ENCODE measurements around the gene NPAS3.

NPAS3 gene

DNA sequence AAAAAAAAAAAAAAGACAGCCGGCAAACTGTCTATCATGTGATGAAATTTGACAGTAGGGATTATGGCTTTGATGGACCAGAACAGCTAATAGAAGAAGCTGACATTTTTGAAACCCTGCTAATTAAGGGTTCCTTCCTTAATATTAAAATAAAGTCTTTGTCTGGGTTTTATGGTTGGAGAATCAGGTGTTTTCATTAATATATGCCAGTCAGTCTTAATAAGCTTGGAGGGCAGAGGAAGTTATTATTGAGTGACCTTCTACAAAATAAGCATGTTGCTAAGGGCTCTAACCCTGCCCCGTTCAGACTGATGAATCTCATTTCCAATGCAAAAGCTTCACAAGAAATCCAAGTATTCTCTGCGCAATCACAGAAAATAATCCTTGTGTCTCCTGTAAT, 722.4 kb downstream of the NPAS3 start (continued):
- TF ChIP-seq ZNF311 (tag by site-specific recombination; IDR thresholded peaks at IDR 0.05; ENCODE audit: borderline replicate concordance) (no peak), EGR2 (tag by site-specific recombination; IDR thresholded peaks at IDR 0.05; ENCODE audit: low read depth) (no peak)

DNA sequence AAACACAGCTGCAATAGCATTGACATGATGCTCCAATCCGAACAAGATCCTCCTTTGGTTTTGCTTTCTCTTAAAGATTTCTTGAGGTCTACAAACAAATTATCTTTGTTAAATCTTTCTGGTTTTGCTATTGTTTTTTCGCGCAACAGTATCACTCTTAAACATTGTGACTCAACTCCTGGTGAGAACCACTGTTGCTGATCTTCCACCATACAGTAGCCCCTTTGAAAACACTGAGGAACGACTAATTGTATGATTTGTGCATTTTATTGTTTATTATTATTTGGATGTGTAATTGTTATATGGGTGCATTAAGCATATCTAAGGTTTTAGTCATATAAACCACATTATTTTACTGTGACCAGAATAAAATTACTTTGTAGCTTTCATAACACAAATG, 729.4 kb downstream of the NPAS3 start:
- TF ChIP-seq ZNF211 (tag by site-specific recombination; IDR thresholded peaks at IDR 0.05; ENCODE audit: low read depth) (no peak), ZBTB7A (tag by site-specific recombination; IDR thresholded peaks at IDR 0.05; ENCODE audit: low read depth) (no peak), ZBTB20 (tag by site-specific recombination; IDR thresholded peaks at IDR 0.05) (no peak), GLI2 (tag by site-specific recombination; IDR thresholded peaks at IDR 0.05; ENCODE audit: borderline replicate concordance, low read depth) (no peak), ZNF555 (tag by site-specific recombination; conservative IDR thresholded peaks at IDR 0.05) (no peak), ZNF596 (tag by site-specific recombination; IDR thresholded peaks at IDR 0.05) (no peak), ZNF394 (tag by site-specific recombination; IDR thresholded peaks at IDR 0.05; ENCODE audit: borderline replicate concordance) (no peak), ZNF138 (tag by site-specific recombination; IDR thresholded peaks at IDR 0.05; ENCODE audit: borderline replicate concordance) (no peak), ZNF707 (tag by site-specific recombination; IDR thresholded peaks at IDR 0.05) (no peak), ZNF677 (tag by site-specific recombination; IDR thresholded peaks at IDR 0.05) (no peak), ZNF426 (tag by site-specific recombination; IDR thresholded peaks at IDR 0.05) (no peak), ZNF560 (tag by site-specific recombination; IDR thresholded peaks at IDR 0.05; ENCODE audit: borderline replicate concordance) (no peak)
- TF ChIP-seq, protein P1, sequence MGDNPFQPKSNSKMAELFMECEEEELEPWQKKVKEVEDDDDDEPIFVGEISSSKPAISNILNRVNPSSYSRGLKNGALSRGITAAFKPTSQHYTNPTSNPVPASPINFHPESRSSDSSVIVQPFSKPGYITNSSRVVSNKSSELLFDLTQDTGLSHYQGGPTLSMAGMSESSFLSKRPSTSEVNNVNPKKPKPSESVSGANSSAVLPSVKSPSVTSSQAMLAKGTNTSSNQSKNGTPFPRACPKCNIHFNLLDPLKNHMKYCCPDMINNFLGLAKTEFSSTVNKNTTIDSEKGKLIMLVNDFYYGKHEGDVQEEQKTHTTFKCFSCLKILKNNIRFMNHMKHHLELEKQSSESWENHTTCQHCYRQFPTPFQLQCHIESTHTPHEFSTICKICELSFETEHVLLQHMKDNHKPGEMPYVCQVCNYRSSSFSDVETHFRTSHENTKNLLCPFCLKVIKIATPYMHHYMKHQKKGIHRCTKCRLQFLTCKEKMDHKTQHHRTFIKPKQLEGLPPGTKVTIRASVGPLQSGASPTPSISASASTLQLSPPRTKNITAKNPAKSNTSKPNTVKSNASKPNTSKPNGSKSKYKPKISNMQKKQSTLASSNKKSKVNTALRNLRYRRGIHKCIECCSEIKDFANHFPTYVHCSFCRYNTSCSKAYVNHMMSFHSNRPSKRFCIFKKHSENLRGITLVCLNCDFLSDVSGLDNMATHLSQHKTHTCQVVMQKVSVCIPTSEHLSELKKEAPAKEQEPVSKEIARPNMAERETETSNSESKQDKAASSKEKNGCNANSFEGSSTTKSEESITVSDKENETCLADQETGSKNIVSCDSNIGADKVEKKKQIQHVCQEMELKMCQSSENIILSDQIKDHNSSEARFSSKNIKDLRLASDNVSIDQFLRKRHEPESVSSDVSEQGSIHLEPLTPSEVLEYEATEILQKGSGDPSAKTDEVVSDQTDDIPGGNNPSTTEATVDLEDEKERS (tag by site-specific recombination; IDR thresholded peaks at IDR 0.05), result no peak
- TF ChIP-seq, protein P2, sequence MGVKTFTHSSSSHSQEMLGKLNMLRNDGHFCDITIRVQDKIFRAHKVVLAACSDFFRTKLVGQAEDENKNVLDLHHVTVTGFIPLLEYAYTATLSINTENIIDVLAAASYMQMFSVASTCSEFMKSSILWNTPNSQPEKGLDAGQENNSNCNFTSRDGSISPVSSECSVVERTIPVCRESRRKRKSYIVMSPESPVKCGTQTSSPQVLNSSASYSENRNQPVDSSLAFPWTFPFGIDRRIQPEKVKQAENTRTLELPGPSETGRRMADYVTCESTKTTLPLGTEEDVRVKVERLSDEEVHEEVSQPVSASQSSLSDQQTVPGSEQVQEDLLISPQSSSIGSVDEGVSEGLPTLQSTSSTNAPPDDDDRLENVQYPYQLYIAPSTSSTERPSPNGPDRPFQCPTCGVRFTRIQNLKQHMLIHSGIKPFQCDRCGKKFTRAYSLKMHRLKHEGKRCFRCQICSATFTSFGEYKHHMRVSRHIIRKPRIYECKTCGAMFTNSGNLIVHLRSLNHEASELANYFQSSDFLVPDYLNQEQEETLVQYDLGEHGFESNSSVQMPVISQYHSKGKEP (tag by site-specific recombination; IDR thresholded peaks at IDR 0.05), result no peak
- no peaks in the 10 kb centered on the region for H3K4me1 ChIP-seq (ENCODE audit: control insufficient read depth, insufficient read depth, low read length)
- ChIA-PET POLR2A (no interaction called here), CTCF (no interaction called here)
- H3K9me3 ChIP-seq (ENCODE audit: control insufficient read depth, insufficient read depth, low read depth, low read length), result no peaks in the 10 kb centered on the region
- no peak overlapping the region for H3K27ac ChIP-seq (ENCODE audit: extremely low read depth, low read depth, low read length)
- H3K36me3 ChIP-seq (ENCODE audit: control insufficient read depth in 2 of 2, insufficient read depth in 1 of 2, low read length in 2 of 2), result no peaks in the 10 kb centered on the region
- no peak overlapping the region for H3K4me3 ChIP-seq (ENCODE audit: low read depth, low read length)

DNA sequence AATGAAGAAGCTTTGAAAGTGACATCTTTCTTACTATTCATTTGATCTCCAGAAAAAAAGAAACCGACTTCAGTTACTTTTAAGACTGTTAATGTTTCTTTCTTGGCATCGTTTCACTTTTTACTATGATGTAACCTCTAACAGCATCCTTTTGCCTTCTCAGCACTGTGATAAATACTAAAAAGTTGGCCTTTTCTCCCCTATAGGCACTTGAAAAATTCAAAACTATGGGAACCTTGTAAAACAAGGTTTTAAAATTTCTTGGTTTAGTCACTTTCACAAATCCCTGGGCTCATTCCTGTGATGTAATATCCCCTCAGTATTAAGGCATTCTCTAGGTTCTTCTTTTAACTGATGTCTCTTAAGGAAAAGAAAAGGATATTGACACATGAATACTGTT, 730.4 kb downstream of the NPAS3 start:
- no peak overlapping the region for H3K27ac ChIP-seq (ENCODE audit: extremely low read depth, low read depth, low read length)
- no peaks in the 10 kb centered on the region for H3K4me1 ChIP-seq (ENCODE audit: control insufficient read depth, insufficient read depth, low read length)
- H3K36me3 ChIP-seq (ENCODE audit: control insufficient read depth in 2 of 2, insufficient read depth in 1 of 2, low read length in 2 of 2), result no peaks in the 10 kb centered on the region
- TF ChIP-seq, protein P3, sequence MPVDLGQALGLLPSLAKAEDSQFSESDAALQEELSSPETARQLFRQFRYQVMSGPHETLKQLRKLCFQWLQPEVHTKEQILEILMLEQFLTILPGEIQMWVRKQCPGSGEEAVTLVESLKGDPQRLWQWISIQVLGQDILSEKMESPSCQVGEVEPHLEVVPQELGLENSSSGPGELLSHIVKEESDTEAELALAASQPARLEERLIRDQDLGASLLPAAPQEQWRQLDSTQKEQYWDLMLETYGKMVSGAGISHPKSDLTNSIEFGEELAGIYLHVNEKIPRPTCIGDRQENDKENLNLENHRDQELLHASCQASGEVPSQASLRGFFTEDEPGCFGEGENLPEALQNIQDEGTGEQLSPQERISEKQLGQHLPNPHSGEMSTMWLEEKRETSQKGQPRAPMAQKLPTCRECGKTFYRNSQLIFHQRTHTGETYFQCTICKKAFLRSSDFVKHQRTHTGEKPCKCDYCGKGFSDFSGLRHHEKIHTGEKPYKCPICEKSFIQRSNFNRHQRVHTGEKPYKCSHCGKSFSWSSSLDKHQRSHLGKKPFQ (tag by site-specific recombination; IDR thresholded peaks at IDR 0.05), result no peak
- TF ChIP-seq ZNF785 (tag by site-specific recombination; IDR thresholded peaks at IDR 0.05) (no peak), REPIN1 (tag by site-specific recombination; IDR thresholded peaks at IDR 0.05; ENCODE audit: low read depth) (no peak), ZNF585B (tag by site-specific recombination; IDR thresholded peaks at IDR 0.05) (no peak), ZNF214 (tag by site-specific recombination; IDR thresholded peaks at IDR 0.05; ENCODE audit: borderline replicate concordance) (no peak), ZNF670 (tag by site-specific recombination; IDR thresholded peaks at IDR 0.05; ENCODE audit: low read depth) (no peak), ZNF76 (tag by site-specific recombination; IDR thresholded peaks at IDR 0.05; ENCODE audit: borderline replicate concordance, low read depth) (no peak), WT1 (tag by site-specific recombination; IDR thresholded peaks at IDR 0.05) (no peak), ZNF830 (tag by site-specific recombination; IDR thresholded peaks at IDR 0.05; ENCODE audit: low read depth) (no peak), GLI2 (tag by site-specific recombination; IDR thresholded peaks at IDR 0.05; ENCODE audit: borderline replicate concordance, low read depth) (no peak), ZNF248 (tag by site-specific recombination; IDR thresholded peaks at IDR 0.05) (no peak), ZNF514 (tag by site-specific recombination; IDR thresholded peaks at IDR 0.05) (no peak), ZNF677 (tag by site-specific recombination; IDR thresholded peaks at IDR 0.05) (no peak)
- H3K4me3 ChIP-seq (ENCODE audit: low read depth, low read length), result no peak overlapping the region
- ChIA-PET POLR2A (no interaction called here), CTCF (interaction anchor here (0.6 kb wide), 1 partner anchor 391 kb away, joined by 3 read pairs; no protein-coding TSS in a partner anchor)
- no peaks in the 10 kb centered on the region for H3K9me3 ChIP-seq (ENCODE audit: control insufficient read depth, insufficient read depth, low read depth, low read length)
